DND-41 (cell line): Measurements from ENCODE around the gene TMEM132D.

Source experiments
- ATAC-seq: fragments of 200-7000 bp; cut with Tn5 transposase; 3 replicates; pipeline ENCODE4 v1.9.1; 2021; ENCODE audit warnings: low read depth; ENCODE audit not compliant: insufficient read depth
- DNase-seq: peaks from one replicate; pipeline ENCODE4 v3.0.0-alpha.2; 2020
- H2AFZ ChIP-seq: 2 replicates; pipeline ENCODE4 v1.6.0; 2012; ENCODE audit warnings: low read depth, low read length
- H3K27ac ChIP-seq: 2 replicates; pipeline ENCODE4 v1.5.1; 2012; ENCODE audit warnings: low read length, inconsistent platforms
- H3K27me3 ChIP-seq: fragments of 200-600 bp; sonication (generic); 2 replicates; pipeline ENCODE4 v1.6.0; 2012; ENCODE audit warnings: low read length, mild to moderate bottlenecking, inconsistent platforms; ENCODE audit not compliant: insufficient read depth, poor library complexity
- H3K36me3 ChIP-seq: 2 replicates; pipeline ENCODE4 v1.5.1; 2012; ENCODE audit warnings: low read length, inconsistent platforms; ENCODE audit not compliant: insufficient read depth
- H3K4me1 ChIP-seq: 2 replicates; pipeline ENCODE4 v1.5.1; 2012; ENCODE audit warnings: mild to moderate bottlenecking, low read length; ENCODE audit not compliant: insufficient read depth
- H3K4me2 ChIP-seq: 2 replicates; pipeline ENCODE4 v1.6.0; 2012; ENCODE audit warnings: mild to moderate bottlenecking, moderate library complexity, low read length, inconsistent platforms; ENCODE audit not compliant: insufficient read depth
- H3K4me3 ChIP-seq, 2 experiments: fragments of 200-600 bp in 1 of 2; shearing (Covaris generic) in 1 of 2; 2 replicates each; pipeline ENCODE4 v1.5.1; 2012 to 2016; ENCODE audit warnings: inconsistent platforms in 2 of 2, low read length in 2 of 2, mild to moderate bottlenecking in 2 of 2, low read depth in 1 of 2, moderate library complexity in 1 of 2
- H3K79me2 ChIP-seq: 2 replicates; pipeline ENCODE4 v1.6.0; 2012; ENCODE audit warnings: low read length, inconsistent platforms; ENCODE audit not compliant: insufficient read depth
- H3K9ac ChIP-seq: 2 replicates; pipeline ENCODE4 v1.6.0; 2012; ENCODE audit warnings: low read depth, mild to moderate bottlenecking, inconsistent platforms, low read length, moderate library complexity
- H3K9me3 ChIP-seq: 2 replicates; pipeline ENCODE4 v1.5.1; 2012; ENCODE audit warnings: low read length, moderate library complexity, mild to moderate bottlenecking, inconsistent platforms; ENCODE audit not compliant: insufficient read depth, severe bottlenecking
- H4K20me1 ChIP-seq: 2 replicates; pipeline ENCODE4 v1.6.0; 2012; ENCODE audit warnings: low read length; ENCODE audit not compliant: insufficient read depth
- CTCF ChIP-seq: IDR thresholded peaks from 2 replicates; pipeline ENCODE4 v1.5.1; 2012; ENCODE audit warnings: borderline replicate concordance, low read length, moderate library complexity, mild to moderate bottlenecking; ENCODE audit not compliant: poor library complexity, severe bottlenecking; ENCODE audit errors: extremely low read depth
- EZH2 ChIP-seq: IDR thresholded peaks from 3 replicates; pipeline ENCODE4 v1.6.1; 2012; ENCODE audit warnings: borderline replicate concordance, low read depth, mild to moderate bottlenecking, moderate library complexity, low read length, inconsistent platforms; ENCODE audit not compliant: severe bottlenecking

Gene TMEM132D

DNA sequence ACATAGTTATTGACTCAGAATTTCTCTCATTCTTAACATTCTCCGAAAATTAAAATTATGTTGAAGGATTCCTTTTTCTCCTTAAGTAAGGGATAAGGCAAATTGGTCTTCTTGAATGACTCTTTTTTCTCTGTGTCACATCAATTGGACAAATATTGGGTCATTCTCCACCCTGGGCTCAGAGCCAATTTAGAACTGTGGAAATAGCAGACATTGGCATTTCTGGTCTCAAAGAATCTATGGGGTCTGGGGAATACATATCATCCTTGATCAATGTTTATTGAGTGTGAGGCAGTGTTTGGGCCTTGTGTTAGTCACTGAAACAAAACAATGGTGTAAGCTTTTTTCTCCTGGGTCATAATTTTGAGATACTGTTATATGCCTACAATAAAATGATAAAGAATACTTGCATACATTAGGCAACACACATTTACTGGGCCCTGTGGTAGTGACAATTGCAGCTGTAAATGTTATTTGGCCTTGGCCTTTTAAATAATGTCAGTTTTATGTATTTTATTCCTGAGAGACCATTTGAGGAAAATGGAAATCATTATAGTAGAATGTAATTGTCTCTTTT is 414.6 kb downstream of the TMEM132D start:
- Histone ChIP-seq H2AFZ (no peak overlapping the region), H3K4me2 (no peak overlapping the region), H3K4me1 (peaks cover 27% of the 10 kb centered on the region), H3K4me3 (no peak overlapping the region), H4K20me1 (no peaks in the 10 kb centered on the region), H3K9me3 (no peaks in the 10 kb centered on the region), H3K27me3 (no peaks in the 10 kb centered on the region), H3K79me2 (no peaks in the 10 kb centered on the region), H3K27ac (no peak overlapping the region), H3K9ac (no peak overlapping the region), H3K36me3 (no peaks in the 10 kb centered on the region)
- ATAC-seq (no peak), DNase-seq (no peak)
- no peak for TF ChIP-seq CTCF

DNA sequence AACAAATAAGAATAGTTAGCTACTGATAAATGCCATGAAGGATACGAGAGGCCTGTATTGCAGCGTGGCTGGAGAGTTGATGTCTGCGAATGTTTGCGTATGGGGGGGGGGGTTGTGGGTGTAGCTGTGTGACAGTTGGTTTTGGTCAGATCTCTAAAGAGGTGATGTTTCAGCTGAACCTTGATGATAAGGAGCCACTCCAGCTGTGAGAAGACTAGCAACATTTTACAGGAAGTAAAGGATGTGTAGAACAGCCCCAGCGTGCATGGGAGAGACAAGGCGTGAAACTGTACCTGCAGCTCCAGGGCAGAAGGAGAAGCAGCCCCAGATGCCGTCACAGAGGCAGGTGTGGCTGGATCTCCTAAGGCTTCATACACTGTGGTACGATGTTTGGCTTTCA is 416.9 kb downstream of the TMEM132D start:
- Histone ChIP-seq H2AFZ (peak overlapping the region; percentile 71), H3K4me2 (no peak overlapping the region; the same call in 1 of the 2 replicates), H3K9ac (peak overlapping the region; percentile 20; the same call in 1 of the 2 replicates), H3K36me3 (no peaks in the 10 kb centered on the region), H3K9me3 (peaks cover 1% of the 10 kb centered on the region), H3K27ac (peak overlapping the region; percentile 72), H4K20me1 (no peaks in the 10 kb centered on the region), H3K4me1 (peaks cover 18% of the 10 kb centered on the region), H3K27me3 (no peaks in the 10 kb centered on the region), H3K79me2 (no peaks in the 10 kb centered on the region), H3K4me3 (no peak overlapping the region)
- TF ChIP-seq CTCF: no peak
- TF ChIP-seq EZH2: no peak
- DNase-seq (peak; percentile 55), ATAC-seq (peak; percentile 94)

- ATAC-seq: no peak
- Histone ChIP-seq H2AFZ (no peak overlapping the region), H4K20me1 (no peaks in the 10 kb centered on the region), H3K27me3 (no peaks in the 10 kb centered on the region), H3K4me3 (no peak overlapping the region), H3K9ac (no peak overlapping the region), H3K4me1 (peaks cover 18% of the 10 kb centered on the region), H3K9me3 (peaks cover 1% of the 10 kb centered on the region), H3K27ac (no peak overlapping the region), H3K79me2 (no peaks in the 10 kb centered on the region), H3K4me2 (no peak overlapping the region), H3K36me3 (no peaks in the 10 kb centered on the region)
- TF ChIP-seq EZH2 (no peak), CTCF (no peak)
- no peak for DNase-seq
These were observed 420.5 kb downstream of the TMEM132D start for GRCh38 chr12:129483111-129483893.
